ENCODE measurements around the gene APC. TPM values are rescaled to one million over a fixed set of nuclear protein-coding genes. Genes with fewer than 3 reads are reported as not detected.

Gene APC
- total and polyA plus RNA-seq, 2 donors (not counting 1 experiment from before 2014, with no cell fraction given), result 8.1 to 55.8 TPM

- WGBS (ENCODE audit: insufficient coverage), result 100% methylated on average over 2 of the region's 2 CpGs
- no peak overlapping the region for H3K4me2 ChIP-seq (replicated peaks; ENCODE audit: low read depth, low read length, poor library complexity, severe bottlenecking)
- H3K27me3 Mint-ChIP-seq, result peaks cover 17% of the 10 kb centered on the region
Observed at GRCh38 chr5:112697322-112697721, 40.4 kb upstream of the APC start.

GRCh38 chr5:112697833-112698232 lies 39.9 kb upstream of the APC start:
- intact Hi-C loops (cut with micrococcal nuclease), result no loop called here
- no peak overlapping the region for H3K4me3 Mint-ChIP-seq
- ChIA-PET POLR2A (no interaction called here), CTCF (no interaction called here)
- H3K36me3 ChIP-seq (replicated peaks in 1 of 2; ENCODE audit: control extremely low read depth in 1 of 2, control insufficient read depth in 1 of 2, extremely low read depth in 1 of 2, insufficient read depth in 2 of 2, low read length in 1 of 2), result no peaks in the 10 kb centered on the region
- no peak overlapping the region for H2AFZ ChIP-seq (ENCODE audit: insufficient read depth, low read depth, low read length, poor library complexity, severe bottlenecking)
- no peaks in the 10 kb centered on the region for H3K4me1 ChIP-seq (ENCODE audit: control insufficient read depth in 2 of 2, insufficient read depth in 2 of 2, low read length in 2 of 2)
- H4K20me1 ChIP-seq (ENCODE audit: control insufficient read depth, insufficient read depth, low read length, poor library complexity, severe bottlenecking), result no peaks in the 10 kb centered on the region
- H3K4me2 ChIP-seq (replicated peaks; ENCODE audit: low read depth, low read length, poor library complexity, severe bottlenecking), result no peak overlapping the region
- H3K4me1 Mint-ChIP-seq, result no peaks in the 10 kb centered on the region
- no peaks in the 10 kb centered on the region for H3K79me2 ChIP-seq (ENCODE audit: control insufficient read depth, insufficient read depth, low read length)
- 100% methylated on average over 2 of the region's 2 CpGs for WGBS (ENCODE audit: insufficient coverage)
- no peaks in the 10 kb centered on the region for H3K9me3 Mint-ChIP-seq (ENCODE audit: insufficient read depth)
- H3K27me3 Mint-ChIP-seq, result peaks cover 12% of the 10 kb centered on the region
- ATAC-seq (ENCODE audit: low read depth), result no peak
- no peaks in the 10 kb centered on the region for H3K27me3 ChIP-seq (replicated peaks in 1 of 4; ENCODE audit: control extremely low read depth in 1 of 4, control insufficient read depth in 3 of 4, insufficient read depth in 4 of 4, low read length in 3 of 4)
- H3K4me3 ChIP-seq (ENCODE audit: control extremely low read depth in 1 of 5, extremely low read depth in 1 of 5, insufficient read depth in 1 of 5, low read depth in 2 of 5, low read length in 4 of 5), result no peak overlapping the region
- H3K9ac ChIP-seq (ENCODE audit: low read length), result no peak overlapping the region
- H3K27ac Mint-ChIP-seq, result no peak overlapping the region
- DNase-seq, result no peak
- no peak overlapping the region for H3K27ac ChIP-seq (ENCODE audit: low read length in 2 of 2)
- H3K9me3 ChIP-seq (ENCODE audit: control extremely low read depth in 1 of 3, control insufficient read depth in 2 of 3, insufficient read depth in 1 of 3, low read length in 2 of 3), result no peaks in the 10 kb centered on the region
- no peak for TF ChIP-seq CTCF (IDR thresholded peaks at IDR 0.05)
- no peak for TF ChIP-seq EZH2 (IDR thresholded peaks at IDR 0.05; ENCODE audit: borderline replicate concordance, insufficient read depth, low read depth, low read length, poor library complexity, severe bottlenecking)

More at GRCh38 chr5:112697322-112697721, 40.4 kb upstream of the APC start:
- H3K27ac Mint-ChIP-seq, result no peak overlapping the region
- no peaks in the 10 kb centered on the region for H3K9me3 Mint-ChIP-seq (ENCODE audit: insufficient read depth)
- Histone ChIP-seq H3K9me3 (ENCODE audit: control extremely low read depth in 1 of 3, control insufficient read depth in 2 of 3, insufficient read depth in 1 of 3, low read length in 2 of 3) (no peaks in the 10 kb centered on the region), H3K9ac (ENCODE audit: low read length) (no peak overlapping the region), H3K79me2 (ENCODE audit: control insufficient read depth, insufficient read depth, low read length) (no peaks in the 10 kb centered on the region), H3K4me3 (ENCODE audit: control extremely low read depth in 1 of 5, extremely low read depth in 1 of 5, insufficient read depth in 1 of 5, low read depth in 2 of 5, low read length in 4 of 5) (no peak overlapping the region), H4K20me1 (ENCODE audit: control insufficient read depth, insufficient read depth, low read length, poor library complexity, severe bottlenecking) (no peaks in the 10 kb centered on the region), H3K27me3 (replicated peaks in 1 of 4; ENCODE audit: control extremely low read depth in 1 of 4, control insufficient read depth in 3 of 4, insufficient read depth in 4 of 4, low read length in 3 of 4) (no peaks in the 10 kb centered on the region), H2AFZ (ENCODE audit: insufficient read depth, low read depth, low read length, poor library complexity, severe bottlenecking) (no peak overlapping the region), H3K4me1 (ENCODE audit: control insufficient read depth in 2 of 2, insufficient read depth in 2 of 2, low read length in 2 of 2) (no peaks in the 10 kb centered on the region), H3K36me3 (replicated peaks in 1 of 2; ENCODE audit: control extremely low read depth in 1 of 2, control insufficient read depth in 1 of 2, extremely low read depth in 1 of 2, insufficient read depth in 2 of 2, low read length in 1 of 2) (no peaks in the 10 kb centered on the region), H3K27ac (ENCODE audit: low read length in 2 of 2) (no peak overlapping the region)
- CTCF ChIA-PET, result no interaction called here
- no peak for TF ChIP-seq EZH2 (IDR thresholded peaks at IDR 0.05; ENCODE audit: borderline replicate concordance, insufficient read depth, low read depth, low read length, poor library complexity, severe bottlenecking)
- no peak for TF ChIP-seq CTCF (IDR thresholded peaks at IDR 0.05)
- POLR2A ChIA-PET, result no interaction called here
- ATAC-seq (ENCODE audit: low read depth) (no peak), DNase-seq (no peak)
- intact Hi-C loops (cut with micrococcal nuclease), result no loop called here
- H3K4me3 Mint-ChIP-seq, result no peak overlapping the region
- no peaks in the 10 kb centered on the region for H3K4me1 Mint-ChIP-seq

All from B cell (primary cell).